CD8-positive, alpha-beta memory T cell (primary cell): ENCODE data around the gene DVL3. TPM values are rescaled to one million over a fixed set of nuclear protein-coding genes. Genes with fewer than 3 reads are reported as not detected.

Experiments
- CTCF ChIA-PET: fragments of 350-600 bp; sonication (Branson Sonifier 250); formaldehyde crosslinking; loops from one replicate; lab custom pipeline; 2021; ENCODE audit warnings: antibody characterized with exemption; lab: Charles Lee
- POLR2A ChIA-PET: fragments of 350-600 bp; sonication (Branson Sonifier 250); formaldehyde crosslinking; loops from one replicate; lab custom pipeline; 2021; ENCODE audit warnings: antibody characterized with exemption; lab: Charles Lee
- DNase-seq, 5 donors: peaks; one replicate each; pipeline versions ENCODE4 v3.0.0 to v3.0.0-alpha.2; 2020 to 2022; ENCODE audit warnings: mixed read lengths in 1 of 5
- H3K27ac ChIP-seq: one replicate; pipeline ENCODE4 v1.7.0; 2013; ENCODE audit warnings: low read depth, mild to moderate bottlenecking, low read length, moderate library complexity
- H3K27me3 ChIP-seq: 2 replicates; pipeline ENCODE4 v1.7.0; 2013; ENCODE audit warnings: low read length, mild to moderate bottlenecking; ENCODE audit not compliant: insufficient read depth, poor library complexity, severe bottlenecking
- H3K36me3 ChIP-seq: 2 replicates; pipeline ENCODE4 v1.7.0; 2013; ENCODE audit warnings: mild to moderate bottlenecking, low read length, moderate library complexity; ENCODE audit not compliant: insufficient read depth
- H3K4me1 ChIP-seq: 2 replicates; pipeline ENCODE4 v1.7.0; 2013; ENCODE audit warnings: mild to moderate bottlenecking, low read length, moderate library complexity; ENCODE audit not compliant: insufficient read depth
- H3K4me3 ChIP-seq: 2 replicates; pipeline ENCODE4 v1.7.0; 2013; ENCODE audit warnings: mild to moderate bottlenecking, low read length
- H3K9me3 ChIP-seq: 2 replicates; pipeline ENCODE4 v1.7.0; 2013; ENCODE audit warnings: mild to moderate bottlenecking, low read length
- H3K27ac Mint-ChIP-seq, 8 donors: one replicate each; pipeline ENCODE4 v1.8.0; 2020 to 2021; ENCODE audit warnings: mixed read lengths in 8 of 8, mild to moderate bottlenecking in 6 of 8, inconsistent platforms in 3 of 8, moderate library complexity in 3 of 8
- H3K27me3 Mint-ChIP-seq, 2 donors: one replicate each; pipeline ENCODE4 v1.8.0; 2020 to 2021; ENCODE audit warnings: mixed read lengths in 2 of 2, mild to moderate bottlenecking in 1 of 2, moderate library complexity in 1 of 2
- H3K36me3 Mint-ChIP-seq, 3 donors: one replicate each; pipeline ENCODE4 v1.8.0; 2020 to 2021; ENCODE audit warnings: mixed read lengths in 3 of 3, inconsistent platforms in 1 of 3, mild to moderate bottlenecking in 1 of 3
- H3K4me1 Mint-ChIP-seq, 3 donors: one replicate each; pipeline ENCODE4 v1.8.0; 2020 to 2021; ENCODE audit warnings: mixed read lengths in 3 of 3, inconsistent platforms in 1 of 3, mild to moderate bottlenecking in 1 of 3
- H3K4me3 Mint-ChIP-seq, 7 donors: one replicate each; pipeline ENCODE4 v1.8.0; 2020 to 2021; ENCODE audit warnings: mixed read lengths in 7 of 7, mild to moderate bottlenecking in 6 of 7, moderate library complexity in 4 of 7, inconsistent platforms in 2 of 7
- H3K9me3 Mint-ChIP-seq, 5 donors: one replicate each; pipeline ENCODE4 v1.8.0; 2020 to 2022; ENCODE audit warnings: mixed read lengths in 5 of 5, mild to moderate bottlenecking in 3 of 5, moderate library complexity in 2 of 5, inconsistent platforms in 1 of 5
- polyA plus RNA-seq: library from polyadenylated mRNA; unstranded; fragments of 300-500 nt; fragmentation: Illumina TruSeq; gene quantifications from one replicate; pipeline ENCODE4 v1.2.3, GENCODE V29; 2021
- total RNA-seq, 2 experiments: library from RNA; stranded (reverse); gene quantifications; one replicate each; pipeline ENCODE4 v1.2.3, GENCODE V29; 2021

Gene DVL3
- total and polyA plus RNA-seq, 3 experiments from 2014 or later = 15.4 to 44.0 (median 38.5) TPM

GRCh38 chr3:184133840-184134745, 21.1 kb upstream of the DVL3 start:
- H3K36me3 ChIP-seq = peaks cover 6% of the 10 kb centered on the region
- peaks cover 0 to 34% (median 2%) of the 10 kb centered on the region in 3 donors for H3K36me3 Mint-ChIP-seq
- ChIA-PET POLR2A (interaction anchor here (0.9 to 2.4 kb wide), 7 partner anchors 10 to 116 kb away, joined by 3 to 13 read pairs (median 6); partner anchors contain the start of genes ABCF3, AP2M1 and DVL3), CTCF (interaction anchor here (0.9 to 3.3 kb wide), 8 partner anchors 11 to 116 kb away, joined by 3 to 15 read pairs (median 6); partner anchors contain the start of genes ABCC5, ABCF3, DVL3 and EEF1AKMT4)
- peaks cover 22% of the 10 kb centered on the region for H3K4me1 ChIP-seq
- H3K27me3 Mint-ChIP-seq = no peaks in the 10 kb centered on the region
- DNase-seq = peak in 1 of 5 donors; percentile 25
- H3K27ac ChIP-seq = peak overlapping the region; percentile 85
- peak overlapping the region; percentile 91 to 98 (median 96) for H3K27ac Mint-ChIP-seq
- H3K4me3 ChIP-seq = peak overlapping the region; percentile 93
- no peaks in the 10 kb centered on the region for H3K9me3 Mint-ChIP-seq
- H3K4me1 Mint-ChIP-seq = peaks cover 36 to 42% (median 38%) of the 10 kb centered on the region in 3 donors
- H3K27me3 ChIP-seq = no peaks in the 10 kb centered on the region
- peak overlapping the region; percentile 93 to 99 (median 98) for H3K4me3 Mint-ChIP-seq
- H3K9me3 ChIP-seq = no peaks in the 10 kb centered on the region

DNA sequence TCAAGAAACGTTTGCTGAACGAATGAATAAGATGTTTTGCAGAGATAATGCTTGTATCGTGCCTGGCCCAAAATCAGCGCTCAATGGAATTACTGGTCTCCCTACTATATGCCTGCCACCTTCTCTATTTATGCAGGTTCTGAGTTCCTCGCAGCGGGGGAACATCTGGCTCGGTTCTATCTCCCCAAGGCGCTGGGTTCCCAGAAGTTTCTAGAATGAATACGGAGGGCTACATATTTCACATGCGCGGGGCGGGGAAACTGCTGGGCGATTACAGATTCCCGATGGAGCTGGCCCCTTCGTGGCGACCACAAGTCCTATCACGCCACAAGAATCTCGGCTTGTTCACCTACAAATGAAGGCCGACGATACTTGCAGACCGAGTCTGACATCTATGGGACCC, 20.4 kb upstream of the DVL3 start:
- Histone ChIP-seq H3K4me3 (peak overlapping the region; percentile 93), H3K27me3 (no peaks in the 10 kb centered on the region), H3K36me3 (peaks cover 6% of the 10 kb centered on the region), H3K4me1 (peaks cover 22% of the 10 kb centered on the region), H3K9me3 (no peaks in the 10 kb centered on the region), H3K27ac (peak overlapping the region; percentile 85)
- CTCF ChIA-PET = interaction anchor here (0.9 to 3.3 kb wide), 10 partner anchors 10 to 239 kb away, joined by 3 to 15 read pairs (median 4); partner anchors contain the start of genes ABCC5, ABCF3, DVL3 and EEF1AKMT4
- no peaks in the 10 kb centered on the region for H3K9me3 Mint-ChIP-seq
- no peaks in the 10 kb centered on the region for H3K27me3 Mint-ChIP-seq
- H3K36me3 Mint-ChIP-seq = peaks cover 0 to 36% (median 2%) of the 10 kb centered on the region in 3 donors
- POLR2A ChIA-PET = interaction anchor here (0.9 to 2.4 kb wide), 10 partner anchors 9 to 115 kb away, joined by 3 to 13 read pairs (median 4); partner anchors contain the start of genes ABCF3, AP2M1 and DVL3
- DNase-seq = no peak
- peak overlapping the region; percentile 91 to 98 (median 96) for H3K27ac Mint-ChIP-seq
- peaks cover 36 to 42% (median 38%) of the 10 kb centered on the region in 3 donors for H3K4me1 Mint-ChIP-seq
- peak overlapping the region; percentile 93 to 99 (median 98) for H3K4me3 Mint-ChIP-seq

DNA sequence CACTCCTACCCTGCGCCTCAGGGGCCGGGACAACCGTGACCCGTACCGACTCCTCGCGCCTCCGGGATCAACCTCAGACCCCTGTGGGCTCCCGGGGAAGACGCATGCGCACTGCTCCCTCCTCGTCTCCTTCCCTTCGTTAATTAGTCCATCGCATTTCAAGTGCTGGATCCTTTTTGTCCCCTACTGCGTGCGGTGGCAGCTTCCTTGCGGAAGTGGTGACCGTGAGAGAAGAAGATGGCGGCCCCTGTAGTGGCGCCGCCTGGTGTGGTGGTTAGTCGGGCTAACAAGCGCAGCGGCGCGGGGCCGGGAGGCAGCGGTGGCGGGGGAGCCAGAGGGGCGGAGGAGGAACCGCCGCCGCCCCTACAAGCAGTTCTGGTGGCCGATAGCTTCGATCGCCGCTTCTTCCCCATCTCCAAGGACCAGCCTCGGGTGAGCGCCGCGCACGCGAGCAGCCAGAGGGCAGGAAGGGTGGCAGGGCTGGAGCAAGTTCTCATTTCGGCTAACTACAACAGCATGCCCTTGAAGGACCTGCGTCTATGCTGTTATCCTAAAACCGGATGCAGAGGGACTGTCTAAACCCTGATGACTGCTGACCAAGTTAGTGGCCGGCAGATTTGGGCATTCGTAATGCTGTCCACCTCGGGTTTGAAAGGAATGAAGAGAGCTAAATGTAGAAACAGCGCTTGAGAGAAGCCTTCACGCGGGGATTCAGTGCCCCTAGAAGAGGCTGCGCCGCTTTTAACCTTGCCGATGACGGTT, 19.8 kb upstream of the DVL3 start, which contains the start of gene EIF2B5:
Gene EIF2B5, plus strand, starts transcription at position 210 of the 762 bp plus-strand sequence. Its CDS starts 28 bp downstream, at position 238.
- peaks cover 11% of the 10 kb centered on the region for H3K36me3 ChIP-seq
- H3K9me3 ChIP-seq = no peaks in the 10 kb centered on the region
- peak within 1 kb of the TSS; percentile 85 for H3K27ac ChIP-seq
- peak within 1 kb of the TSS; percentile 93 to 99 (median 98) for H3K4me3 Mint-ChIP-seq
- H3K4me1 ChIP-seq = peaks cover 22% of the 10 kb centered on the region
- H3K27ac Mint-ChIP-seq = peak within 1 kb of the TSS; percentile 91 to 98 (median 96)
- H3K36me3 Mint-ChIP-seq = peaks cover 0 to 41% (median 2%) of the 10 kb centered on the region in 3 donors
- H3K27me3 ChIP-seq = no peaks in the 10 kb centered on the region
- ChIA-PET POLR2A (interaction anchor here (1.0 to 2.4 kb wide), 9 partner anchors 9 to 95 kb away, joined by 3 to 13 read pairs (median 5); partner anchors contain the start of genes ABCF3, AP2M1 and DVL3), CTCF (interaction anchor here (0.8 to 3.3 kb wide), 12 partner anchors 10 to 240 kb away, joined by 3 to 15 read pairs (median 4); partner anchors contain the start of genes ABCC5, ABCF3, DVL3 and EEF1AKMT4)
- peak; percentile 75 to 89 (median 85) for DNase-seq
- no peaks in the 10 kb centered on the region for H3K27me3 Mint-ChIP-seq
- no peaks in the 10 kb centered on the region for H3K9me3 Mint-ChIP-seq
- H3K4me1 Mint-ChIP-seq = peaks cover 38 to 46% (median 38%) of the 10 kb centered on the region in 3 donors
- H3K4me3 ChIP-seq = peak within 1 kb of the TSS; percentile 93

GRCh38 chr3:184135911-184136260, 19.3 kb upstream of the DVL3 start:
- DNase-seq = no peak
- CTCF ChIA-PET = interaction anchor here (0.8 to 3.3 kb wide), 9 partner anchors 9 to 240 kb away, joined by 3 to 15 read pairs (median 3); partner anchors contain the start of genes ABCC5 and DVL3
- H3K4me3 ChIP-seq = peak overlapping the region; percentile 93
- Mint-ChIP-seq H3K27ac (peak overlapping the region; percentile 91 to 98 (median 96)), H3K4me1 (peaks cover 38 to 46% (median 38%) of the 10 kb centered on the region in 3 donors), H3K27me3 (no peaks in the 10 kb centered on the region), H3K36me3 (peaks cover 0 to 47% (median 2%) of the 10 kb centered on the region in 3 donors), H3K4me3 (peak overlapping the region; percentile 93 to 99 (median 98)), H3K9me3 (no peaks in the 10 kb centered on the region)
- no peaks in the 10 kb centered on the region for H3K9me3 ChIP-seq
- peaks cover 15% of the 10 kb centered on the region for H3K36me3 ChIP-seq
- peaks cover 22% of the 10 kb centered on the region for H3K4me1 ChIP-seq
- POLR2A ChIA-PET = interaction anchor here (1.2 to 2.4 kb wide), 7 partner anchors 10 to 94 kb away, joined by 4 to 13 read pairs (median 5); partner anchors contain the start of genes ABCF3 and DVL3
- H3K27ac ChIP-seq = peak overlapping the region; percentile 85
- H3K27me3 ChIP-seq = no peaks in the 10 kb centered on the region

- Histone ChIP-seq H3K36me3 (peaks cover 47% of the 10 kb centered on the region), H3K4me1 (peaks cover 16% of the 10 kb centered on the region), H3K27me3 (no peaks in the 10 kb centered on the region), H3K9me3 (no peaks in the 10 kb centered on the region), H3K27ac (no peak overlapping the region), H3K4me3 (no peak overlapping the region)
- Mint-ChIP-seq H3K9me3 (no peaks in the 10 kb centered on the region), H3K36me3 (peaks cover 7 to 83% (median 16%) of the 10 kb centered on the region in 3 donors), H3K4me3 (no peak overlapping the region), H3K27ac (no peak overlapping the region), H3K4me1 (peaks cover 24 to 32% (median 27%) of the 10 kb centered on the region in 3 donors), H3K27me3 (no peaks in the 10 kb centered on the region)
- POLR2A ChIA-PET = no interaction called here
- CTCF ChIA-PET = no interaction called here
- DNase-seq = no peak
Measured at GRCh38 chr3:184140436-184140835, 14.7 kb upstream of the DVL3 start.

DNA sequence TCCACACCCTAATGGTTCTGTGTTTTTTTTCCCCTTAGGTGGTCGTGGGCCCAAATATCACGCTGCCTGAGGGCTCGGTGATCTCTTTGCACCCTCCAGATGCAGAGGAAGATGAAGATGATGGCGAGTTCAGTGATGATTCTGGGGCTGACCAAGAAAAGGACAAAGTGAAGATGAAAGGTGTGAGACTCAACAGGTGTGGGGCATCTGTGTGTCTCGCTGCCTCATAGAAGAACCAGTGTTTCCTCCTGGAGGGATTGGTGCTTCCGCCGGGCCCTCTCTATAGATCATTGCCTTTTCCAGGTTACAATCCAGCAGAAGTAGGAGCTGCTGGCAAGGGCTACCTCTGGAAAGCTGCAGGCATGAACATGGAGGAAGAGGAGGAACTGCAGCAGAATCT, 13.0 kb upstream of the DVL3 start:
- CTCF ChIA-PET = no interaction called here
- no peak overlapping the region for H3K4me3 Mint-ChIP-seq
- H3K4me1 Mint-ChIP-seq = peaks cover 8 to 14% (median 9%) of the 10 kb centered on the region in 3 donors
- Histone ChIP-seq H3K4me1 (peaks cover 1% of the 10 kb centered on the region), H3K27me3 (no peaks in the 10 kb centered on the region), H3K36me3 (peaks cover 46% of the 10 kb centered on the region), H3K9me3 (no peaks in the 10 kb centered on the region), H3K27ac (no peak overlapping the region), H3K4me3 (no peak overlapping the region)
- H3K27ac Mint-ChIP-seq = peak overlapping the region in 3 of 8 donors; percentile 29 to 60 (median 37)
- H3K9me3 Mint-ChIP-seq = no peaks in the 10 kb centered on the region
- POLR2A ChIA-PET = no interaction called here
- H3K27me3 Mint-ChIP-seq = no peaks in the 10 kb centered on the region
- H3K36me3 Mint-ChIP-seq = peaks cover 7 to 80% (median 16%) of the 10 kb centered on the region in 3 donors
- DNase-seq = no peak

GRCh38 chr3:184143327-184143726, 11.8 kb upstream of the DVL3 start:
- Histone ChIP-seq H3K27me3 (no peaks in the 10 kb centered on the region), H3K27ac (no peak overlapping the region), H3K36me3 (peaks cover 41% of the 10 kb centered on the region), H3K4me3 (no peak overlapping the region), H3K4me1 (no peaks in the 10 kb centered on the region), H3K9me3 (no peaks in the 10 kb centered on the region)
- POLR2A ChIA-PET = interaction anchor here (1.0 kb wide), 1 partner anchor 9 kb away, joined by 3 read pairs; the partner anchor contains the start of gene EIF2B5
- Mint-ChIP-seq H3K4me3 (no peak overlapping the region), H3K27ac (peak overlapping the region in 1 of 8 donors; percentile 40), H3K27me3 (no peaks in the 10 kb centered on the region), H3K36me3 (peaks cover 7 to 71% (median 13%) of the 10 kb centered on the region in 3 donors), H3K4me1 (peaks cover 0 to 5% (median 3%) of the 10 kb centered on the region in 3 donors), H3K9me3 (no peaks in the 10 kb centered on the region)
- no peak for DNase-seq
- CTCF ChIA-PET = interaction anchor here (2.1 to 3.8 kb wide), 2 partner anchors 8 to 106 kb away, joined by 8 to 15 read pairs; partner anchors contain the start of genes EEF1AKMT4 and EIF2B5
